Stimulated activated CD8-positive, alpha-beta memory T cell treated with anti-CD3 and anti-CD28 coated beads, Interleukin-2, amount 100 ng/mL, for 48 hours (primary cell): ENCODE data around the gene TNPO2.
A peak's percentile ranks its signal among the peaks of the same experiment; 100 is the strongest.
"Not testable (repeated sequence)": the region's sequence is repeated elsewhere in the genome, so short reads cannot be mapped to it uniquely, and the experiment has no call there.

Experiments used
- DNase-seq, 2 donors: peaks; one replicate each; pipeline ENCODE4 v3.0.0-alpha.2; 2020; ENCODE audit warnings: low read depth in 2 of 2

Gene TNPO2

GRCh38 chr19:12705654-12706331 lies 17.9 kb downstream of the TNPO2 start:
- DNase-seq: no peak

- DNase-seq: no peak
Observed at GRCh38 chr19:12705169-12705568, 18.6 kb downstream of the TNPO2 start.

GRCh38 chr19:12703046-12703445 lies 20.7 kb downstream of the TNPO2 start:
- peak in 1 of 2 donors; percentile 36 for DNase-seq

GRCh38 chr19:12701596-12702282 lies 22.0 kb downstream of the TNPO2 start:
- no peak for DNase-seq

DNA sequence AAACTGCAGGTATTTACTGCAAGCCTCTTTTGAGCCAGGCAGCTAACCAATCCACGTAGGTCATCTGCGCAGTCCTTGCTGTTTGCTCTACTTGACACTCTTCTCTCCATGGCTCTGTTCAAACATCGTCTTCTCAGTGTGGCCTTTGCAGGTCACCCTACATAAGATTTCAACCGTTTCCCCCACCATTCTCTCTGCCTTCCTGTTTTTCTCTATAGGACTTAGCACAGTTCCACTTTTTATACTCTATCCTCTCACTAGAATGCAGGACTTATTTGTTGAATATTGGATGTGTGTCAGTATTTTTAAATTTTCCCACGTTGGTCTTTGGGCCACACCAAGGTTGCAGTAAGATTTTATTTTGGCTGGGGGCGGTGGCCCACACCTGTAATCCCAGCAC lies 25.6 kb downstream of the TNPO2 start:
- DNase-seq: no peak

DNA sequence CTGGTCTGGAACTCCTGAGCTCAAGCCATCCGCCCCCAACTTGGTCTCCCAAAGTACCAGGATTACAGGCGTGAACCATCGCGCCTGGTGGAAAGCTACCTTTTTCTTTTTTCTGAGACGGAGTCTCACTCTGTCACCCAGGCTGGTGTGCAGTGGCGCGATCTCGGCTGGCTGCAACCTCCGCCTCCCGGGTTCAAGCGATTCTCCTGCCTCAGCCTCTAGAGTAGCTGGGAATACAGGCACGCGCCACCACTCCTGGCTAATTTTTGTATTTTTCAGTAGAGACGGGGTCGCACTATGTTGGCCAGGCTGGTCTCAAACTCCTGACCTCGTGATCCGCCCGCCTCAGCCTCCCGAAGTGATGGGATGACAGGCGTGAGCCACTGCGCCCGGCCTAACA lies 26.3 kb downstream of the TNPO2 start:
- not testable (repeated sequence) for DNase-seq

DNA sequence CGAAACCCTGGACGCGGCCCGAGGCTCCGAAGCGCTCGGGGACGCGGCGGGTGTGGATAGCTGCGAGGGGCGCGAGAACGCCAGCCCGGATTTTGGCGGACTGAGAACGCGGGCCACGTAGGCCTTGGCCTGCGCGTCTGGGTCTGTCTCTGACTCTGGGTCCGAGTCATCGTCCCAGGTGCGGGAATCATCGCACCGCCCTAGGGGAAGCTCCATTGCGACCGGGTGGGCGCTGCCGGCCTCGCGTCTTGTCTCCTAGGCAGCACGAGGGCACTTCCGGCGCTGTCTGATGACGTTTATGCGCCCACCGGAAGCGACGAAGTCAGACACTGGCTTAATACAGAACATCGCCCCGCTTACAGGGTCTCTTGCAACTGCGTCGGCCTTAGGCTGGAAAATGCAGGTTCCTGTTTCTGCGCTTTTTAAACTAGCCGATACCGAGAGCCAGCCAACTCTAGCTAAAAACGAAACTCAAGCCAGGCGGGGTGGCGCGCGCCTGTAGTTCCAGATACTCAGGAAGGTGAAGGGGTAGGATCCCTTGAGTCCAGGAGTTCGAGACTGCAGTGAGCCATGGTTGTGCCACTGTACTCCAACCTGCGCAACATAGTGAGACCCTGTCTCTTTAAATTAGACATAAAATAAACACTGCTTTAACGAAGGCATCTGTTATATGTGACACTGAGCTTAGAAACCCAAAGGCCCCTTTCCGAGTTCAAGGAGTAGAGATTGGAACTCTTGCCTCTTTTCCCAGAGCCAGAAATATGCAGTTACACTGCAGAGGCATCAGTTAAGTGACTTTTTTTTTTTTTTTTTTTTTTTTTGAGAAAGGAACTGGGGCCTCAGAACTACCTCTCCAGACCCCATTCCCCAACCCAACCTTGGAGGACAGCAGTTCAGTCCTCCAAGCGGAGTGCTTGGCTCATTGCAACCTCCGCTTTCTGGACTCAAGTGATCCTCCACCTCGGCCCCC lies 27.1 kb downstream of the TNPO2 start, which contains the start of gene FBXW9:
Gene FBXW9 (minus strand): TSS at position 266 of the 970 bp plus-strand sequence. CDS start 50 bp downstream, at position 216.
- peak; percentile 90 to 98 for DNase-seq

GRCh38 chr19:12695997-12696365 lies 27.8 kb downstream of the TNPO2 start:
- no peak for DNase-seq

GRCh38 chr19:12695514-12695913 lies 28.2 kb downstream of the TNPO2 start:
- no peak for DNase-seq

- no peak for DNase-seq
Observed at GRCh38 chr19:12695096-12695495, 28.6 kb downstream of the TNPO2 start.

GRCh38 chr19:12694641-12695040 lies 29.1 kb downstream of the TNPO2 start:
- no peak for DNase-seq

GRCh38 chr19:12692960-12693359 lies 30.8 kb downstream of the TNPO2 start:
- no peak for DNase-seq

DNA sequence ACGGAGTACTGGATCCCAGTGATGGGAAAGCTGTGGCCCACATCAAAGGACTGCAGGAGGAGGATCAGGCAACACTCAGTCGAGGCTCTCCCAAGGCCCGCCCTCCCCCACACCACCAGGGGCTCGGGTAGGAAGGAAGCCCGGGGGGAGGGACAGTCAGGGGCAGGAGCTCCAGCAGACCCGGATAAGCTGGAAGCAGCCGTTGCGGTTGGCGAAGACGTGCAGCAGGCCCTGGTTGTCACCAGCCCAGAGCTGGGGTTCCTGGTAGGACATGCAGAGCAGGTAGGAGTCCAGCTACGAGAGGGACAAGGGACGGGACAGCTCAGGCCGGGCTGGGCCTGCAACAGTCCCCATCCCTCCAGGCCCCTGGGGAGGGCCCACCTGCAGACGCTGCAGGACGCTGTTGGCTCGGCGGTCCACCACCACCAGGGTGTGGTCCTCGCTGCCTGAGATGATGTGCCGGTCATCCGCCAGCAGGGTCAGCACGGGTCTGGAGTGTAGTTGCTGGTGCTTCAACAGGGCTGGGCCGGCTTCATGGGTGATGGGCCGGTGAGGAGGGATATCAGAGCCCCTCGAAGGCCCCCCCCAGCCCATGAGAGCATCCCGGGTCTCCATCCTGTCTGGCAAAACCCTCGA lies 34.0 kb downstream of the TNPO2 start:
- no peak for DNase-seq

- DNase-seq: no peak
Observed at GRCh38 chr19:12689012-12689411, 34.7 kb downstream of the TNPO2 start.

GRCh38 chr19:12687496-12688196 lies 36.1 kb downstream of the TNPO2 start, which contains the start of gene GNG14:
GNG14 (plus strand) TSS chr19:12687998; CDS start chr19:12688049, 51 bp downstream.
- no peak for DNase-seq

- DNase-seq: no peak
Observed at GRCh38 chr19:12685831-12686230, 37.9 kb downstream of the TNPO2 start.

GRCh38 chr19:12681074-12681987 lies 42.4 kb downstream of the TNPO2 start, which contains the start of gene DHPS:
DHPS (minus strand) TSS chr19:12681880; CDS start chr19:12681766, 114 bp downstream.
- DNase-seq: peak; percentile 77 to 81

DNA sequence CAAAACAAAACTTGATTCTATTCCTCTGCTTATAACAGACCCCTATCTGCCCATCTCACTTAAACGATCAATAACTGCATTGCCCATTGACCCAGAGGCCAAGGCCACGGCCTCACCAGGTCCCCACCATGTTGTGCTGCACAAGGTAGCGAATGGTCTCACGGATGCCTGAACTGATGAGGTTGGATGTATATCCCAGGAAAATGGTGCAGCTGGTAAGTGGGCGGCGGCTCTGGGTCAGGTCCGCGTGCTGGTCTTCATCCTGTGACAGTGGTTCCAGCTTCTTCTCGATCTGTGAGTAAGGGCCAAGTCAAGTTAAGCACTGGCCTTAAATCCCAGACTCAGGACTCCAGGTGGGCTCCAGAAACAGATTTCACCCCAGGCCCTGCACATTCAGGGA lies 43.7 kb downstream of the TNPO2 start:
- no peak for DNase-seq

DNA sequence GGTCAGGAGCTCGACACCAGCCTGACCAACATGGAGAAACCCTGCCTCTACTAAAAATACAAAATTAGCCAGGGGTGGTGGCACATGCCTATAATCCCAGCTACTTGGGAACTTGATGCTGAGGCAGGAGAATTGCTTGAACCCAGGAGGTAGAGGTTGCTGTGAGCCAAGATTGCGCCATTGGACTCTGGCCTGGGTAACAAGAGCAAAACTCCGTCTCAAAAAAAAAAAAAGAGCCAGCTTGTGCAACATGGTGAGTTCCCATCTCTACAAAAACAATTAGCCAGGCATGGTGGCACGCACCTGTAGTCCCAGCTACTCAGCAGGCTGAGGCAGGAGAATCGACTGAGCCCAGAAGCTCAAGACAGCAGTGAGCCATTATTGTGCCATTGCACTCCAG lies 45.7 kb downstream of the TNPO2 start:
- not testable (repeated sequence) for DNase-seq

GRCh38 chr19:12676928-12677327 lies 46.8 kb downstream of the TNPO2 start:
- no peak for DNase-seq
